ENCODE results near the gene RCBTB1.

Gene RCBTB1

GRCh38 chr13:49585220-49586157 is at the start of gene RCBTB1:
Gene RCBTB1, minus strand, starts transcription at chr13:49585558. Its CDS starts 18,279 bp downstream, at chr13:49567279.
- H3K4me1 Mint-ChIP-seq: peaks cover 38% of the 10 kb centered on the region
- no peaks in the 10 kb centered on the region for H3K9me3 Mint-ChIP-seq
- H3K27ac Mint-ChIP-seq: peak within 1 kb of the TSS; percentile 89
- H3K4me3 Mint-ChIP-seq: peak within 1 kb of the TSS; percentile 87
- DNase-seq (ENCODE audit: low spot score in 2 of 2) (peak; percentile 62 to 85), ATAC-seq (peak; percentile 97)
- peaks cover 4% of the 10 kb centered on the region for H3K36me3 Mint-ChIP-seq

GRCh38 chr13:49633710-49634109 is 48.4 kb upstream of the RCBTB1 start:
- Mint-ChIP-seq H3K27ac (no peak overlapping the region), H3K9me3 (no peaks in the 10 kb centered on the region), H3K4me1 (peaks cover 18% of the 10 kb centered on the region), H3K4me3 (no peak overlapping the region), H3K36me3 (no peaks in the 10 kb centered on the region)
- ATAC-seq (no peak), DNase-seq (ENCODE audit: low spot score in 2 of 2) (no peak)

- Mint-ChIP-seq H3K27ac (no peak overlapping the region), H3K4me3 (no peak overlapping the region), H3K36me3 (no peaks in the 10 kb centered on the region), H3K4me1 (peaks cover 26% of the 10 kb centered on the region), H3K9me3 (no peaks in the 10 kb centered on the region)
- ATAC-seq (no peak), DNase-seq (ENCODE audit: low spot score in 2 of 2) (no peak)
Measured at GRCh38 chr13:49632156-49632555, 46.8 kb upstream of the RCBTB1 start.

- no peaks in the 10 kb centered on the region for H3K9me3 Mint-ChIP-seq
- no peak overlapping the region for H3K27ac Mint-ChIP-seq
- DNase-seq (ENCODE audit: low spot score in 2 of 2) (no peak), ATAC-seq (no peak)
- H3K4me1 Mint-ChIP-seq: peaks cover 16% of the 10 kb centered on the region
- no peak overlapping the region for H3K4me3 Mint-ChIP-seq
- H3K36me3 Mint-ChIP-seq: no peaks in the 10 kb centered on the region
Measured at GRCh38 chr13:49630580-49630979, 45.2 kb upstream of the RCBTB1 start.

- DNase-seq (ENCODE audit: low spot score in 2 of 2) (no peak), ATAC-seq (no peak)
- Mint-ChIP-seq H3K9me3 (no peaks in the 10 kb centered on the region), H3K4me1 (peaks cover 12% of the 10 kb centered on the region), H3K27ac (no peak overlapping the region), H3K36me3 (no peaks in the 10 kb centered on the region), H3K4me3 (no peak overlapping the region)
Measured at GRCh38 chr13:49629947-49630346, 44.6 kb upstream of the RCBTB1 start.

- no peak for DNase-seq (ENCODE audit: low spot score in 2 of 2)
- Mint-ChIP-seq H3K27ac (no peak overlapping the region), H3K36me3 (no peaks in the 10 kb centered on the region), H3K9me3 (no peaks in the 10 kb centered on the region), H3K4me1 (peaks cover 8% of the 10 kb centered on the region), H3K4me3 (no peak overlapping the region)
- no peak for ATAC-seq
Measured at GRCh38 chr13:49629196-49629938, 44.0 kb upstream of the RCBTB1 start.

GRCh38 chr13:49627831-49628652 is 42.7 kb upstream of the RCBTB1 start, which contains the start of gene ARL11:
Gene ARL11, plus strand, starts transcription at chr13:49628507. Its CDS starts 1,941 bp downstream, at chr13:49630448.
- Mint-ChIP-seq H3K36me3 (no peaks in the 10 kb centered on the region), H3K4me1 (peaks cover 8% of the 10 kb centered on the region), H3K27ac (peak within 1 kb of the TSS; percentile 68), H3K4me3 (peak within 1 kb of the TSS; percentile 62), H3K9me3 (no peaks in the 10 kb centered on the region)
- ATAC-seq (peak; percentile 72), DNase-seq (ENCODE audit: low spot score in 2 of 2) (peak in 1 of 2 donors; percentile 53)

GRCh38 chr13:49625392-49626079 is 40.2 kb upstream of the RCBTB1 start:
- Mint-ChIP-seq H3K9me3 (no peaks in the 10 kb centered on the region), H3K4me3 (no peak overlapping the region)

GRCh38 chr13:49624229-49624628 is 38.9 kb upstream of the RCBTB1 start:
- no peak for ATAC-seq
- no peaks in the 10 kb centered on the region for H3K36me3 Mint-ChIP-seq
- no peak overlapping the region for H3K4me3 Mint-ChIP-seq
- H3K9me3 Mint-ChIP-seq: no peaks in the 10 kb centered on the region
- peaks cover 8% of the 10 kb centered on the region for H3K4me1 Mint-ChIP-seq
- no peak for DNase-seq (ENCODE audit: low spot score in 2 of 2)
- H3K27ac Mint-ChIP-seq: no peak overlapping the region

More at GRCh38 chr13:49625392-49626079, 40.2 kb upstream of the RCBTB1 start:
- Mint-ChIP-seq H3K36me3 (no peaks in the 10 kb centered on the region), H3K4me1 (peaks cover 8% of the 10 kb centered on the region), H3K27ac (peak overlapping the region; percentile 20)
- ATAC-seq (peak; percentile 15), DNase-seq (ENCODE audit: low spot score in 2 of 2) (no peak)

GRCh38 chr13:49622174-49622946 is 37.0 kb upstream of the RCBTB1 start:
- ATAC-seq (no peak), DNase-seq (ENCODE audit: low spot score in 2 of 2) (no peak)
- Mint-ChIP-seq H3K4me1 (no peaks in the 10 kb centered on the region), H3K4me3 (no peak overlapping the region), H3K27ac (no peak overlapping the region), H3K36me3 (no peaks in the 10 kb centered on the region), H3K9me3 (no peaks in the 10 kb centered on the region)

GRCh38 chr13:49620170-49620621 is 34.8 kb upstream of the RCBTB1 start:
- Mint-ChIP-seq H3K4me1 (no peaks in the 10 kb centered on the region), H3K9me3 (no peaks in the 10 kb centered on the region), H3K27ac (no peak overlapping the region), H3K4me3 (no peak overlapping the region), H3K36me3 (no peaks in the 10 kb centered on the region)
- DNase-seq (ENCODE audit: low spot score in 2 of 2) (no peak), ATAC-seq (no peak)

GRCh38 chr13:49616676-49617065 is 31.3 kb upstream of the RCBTB1 start:
- DNase-seq (ENCODE audit: low spot score in 2 of 2) (no peak), ATAC-seq (no peak)
- H3K36me3 Mint-ChIP-seq: no peaks in the 10 kb centered on the region
- H3K4me1 Mint-ChIP-seq: no peaks in the 10 kb centered on the region
- no peak overlapping the region for H3K27ac Mint-ChIP-seq
- H3K9me3 Mint-ChIP-seq: no peaks in the 10 kb centered on the region
- no peak overlapping the region for H3K4me3 Mint-ChIP-seq

- Mint-ChIP-seq H3K4me1 (no peaks in the 10 kb centered on the region), H3K36me3 (no peaks in the 10 kb centered on the region), H3K27ac (no peak overlapping the region), H3K9me3 (no peaks in the 10 kb centered on the region), H3K4me3 (no peak overlapping the region)
- DNase-seq (ENCODE audit: low spot score in 2 of 2) (no peak), ATAC-seq (no peak)
Measured at GRCh38 chr13:49615836-49616675, 30.7 kb upstream of the RCBTB1 start.

Data from stimulated activated effector memory CD8-positive, alpha-beta T cell treated with anti-CD3 and anti-CD28 coated beads, Interleukin-12 subunit alpha, Interleukin-12 subunit beta, amount 100 ng/mL, for 72 hours (primary cell).